Fibroblast of lung (primary cell): ENCODE data around the gene ANO2.

ENCODE experiments used
- CTCF ChIP-seq, 2 donors: IDR thresholded peaks in 1 of 2; conservative IDR thresholded peaks in 1 of 2; 1 replicate in 1 of 2; 2 replicates in 1 of 2; pipeline ENCODE4 v1.5.1; 2011 to 2012; ENCODE audit warnings: low read length in 2 of 2, control low read depth in 1 of 2, inconsistent platforms in 1 of 2, low read depth in 1 of 2, mild to moderate bottlenecking in 1 of 2
- EZH2 ChIP-seq: IDR thresholded peaks from 2 replicates; pipeline ENCODE4 v1.5.1; 2012; ENCODE audit warnings: low read length, control low read depth, mild to moderate bottlenecking; ENCODE audit errors: missing control alignments

DNA sequence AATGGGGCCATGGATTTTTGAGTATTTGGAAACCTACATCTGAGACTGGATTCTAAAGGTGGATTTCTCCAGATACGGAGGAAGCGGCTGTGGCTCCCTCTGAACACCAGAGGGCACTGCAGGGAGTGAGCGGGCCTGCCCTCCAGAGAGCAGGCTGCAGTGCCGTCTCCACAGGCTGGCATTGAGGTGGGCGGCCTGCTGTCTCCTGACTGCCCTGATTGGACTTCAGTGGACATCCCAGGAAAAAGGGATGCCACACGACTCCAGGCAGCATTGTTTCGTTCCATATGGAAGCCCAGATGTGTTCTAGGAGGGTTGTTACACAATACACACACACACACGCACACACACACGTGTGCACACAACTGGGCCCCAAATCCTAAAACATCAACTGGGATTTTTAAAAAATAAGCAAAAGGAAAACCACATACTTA, 20.9 kb upstream of the ANO2 start:
- TF ChIP-seq EZH2 (no peak), CTCF (conservative IDR thresholded peaks at IDR 0.05 in 1 of 2, IDR thresholded peaks at IDR 0.05 in 1 of 2; ENCODE audit: low read depth in 1 of 2, low read length in 2 of 2) (peak; percentile 74 to 89)
